ENCODE results near the gene SCAND1.

DNA sequence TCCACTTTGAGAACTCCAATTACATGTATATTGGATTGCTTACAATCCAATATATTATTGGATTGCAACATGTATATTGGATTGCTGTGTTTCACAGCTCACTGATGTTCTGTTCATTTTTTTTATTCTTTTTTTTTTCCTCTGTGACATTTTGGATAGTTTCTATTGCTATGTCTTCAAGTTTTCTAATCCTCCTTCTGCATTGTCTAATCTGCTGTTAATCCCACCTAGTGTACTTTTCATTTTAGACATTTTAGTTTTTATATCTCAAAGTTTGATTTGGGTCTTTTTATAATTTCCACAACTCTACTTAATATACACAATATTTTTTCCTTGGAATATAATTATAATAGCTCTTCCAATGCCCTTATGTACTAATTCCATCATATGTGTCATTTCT lies 48.6 kb upstream of the SCAND1 start:
- TF ChIP-seq, protein P1, sequence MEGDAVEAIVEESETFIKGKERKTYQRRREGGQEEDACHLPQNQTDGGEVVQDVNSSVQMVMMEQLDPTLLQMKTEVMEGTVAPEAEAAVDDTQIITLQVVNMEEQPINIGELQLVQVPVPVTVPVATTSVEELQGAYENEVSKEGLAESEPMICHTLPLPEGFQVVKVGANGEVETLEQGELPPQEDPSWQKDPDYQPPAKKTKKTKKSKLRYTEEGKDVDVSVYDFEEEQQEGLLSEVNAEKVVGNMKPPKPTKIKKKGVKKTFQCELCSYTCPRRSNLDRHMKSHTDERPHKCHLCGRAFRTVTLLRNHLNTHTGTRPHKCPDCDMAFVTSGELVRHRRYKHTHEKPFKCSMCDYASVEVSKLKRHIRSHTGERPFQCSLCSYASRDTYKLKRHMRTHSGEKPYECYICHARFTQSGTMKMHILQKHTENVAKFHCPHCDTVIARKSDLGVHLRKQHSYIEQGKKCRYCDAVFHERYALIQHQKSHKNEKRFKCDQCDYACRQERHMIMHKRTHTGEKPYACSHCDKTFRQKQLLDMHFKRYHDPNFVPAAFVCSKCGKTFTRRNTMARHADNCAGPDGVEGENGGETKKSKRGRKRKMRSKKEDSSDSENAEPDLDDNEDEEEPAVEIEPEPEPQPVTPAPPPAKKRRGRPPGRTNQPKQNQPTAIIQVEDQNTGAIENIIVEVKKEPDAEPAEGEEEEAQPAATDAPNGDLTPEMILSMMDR (IDR thresholded peaks at IDR 0.05; ENCODE audit: insufficient read depth, low read length, poor library complexity, severe bottlenecking), result no peak
- no peak for TF ChIP-seq EZH2phosphoT487 (conservative IDR thresholded peaks at IDR 0.05; ENCODE audit: low read length)
